ENCODE results near the gene COMMD2. TPM values are rescaled to one million over a fixed set of nuclear protein-coding genes. Genes with fewer than 3 reads are reported as not detected.

The COMMD2 gene
- polyA plus RNA-seq, 1 of the 3 experiments (the other 2 are of a cell fraction) = 20.9 TPM

- Histone ChIP-seq H3F3A (replicated peaks; ENCODE audit: insufficient read depth) (no peaks in the 10 kb centered on the region), H3K9me2 (no peaks in the 10 kb centered on the region), H3K4me2 (no peak overlapping the region), H3K36me3 (replicated peaks in 1 of 2; ENCODE audit: control insufficient read depth in 1 of 2, insufficient read depth in 2 of 2, low read length in 1 of 2) (no peaks in the 10 kb centered on the region), H3K4me1 (ENCODE audit: control insufficient read depth in 1 of 2, insufficient read depth in 2 of 2, low read depth in 1 of 2, low read length in 1 of 2) (no peaks in the 10 kb centered on the region), H2AFZ (ENCODE audit: low read depth) (no peak overlapping the region), H3K9ac (no peak overlapping the region), H4K20me1 (ENCODE audit: insufficient read depth) (no peaks in the 10 kb centered on the region), H3K9me3 (0 out of 2 replicates have a peak, but pooled peaks cover 3% of the 10 kb centered on the region), H3K27me3 (ENCODE audit: insufficient read depth) (no peaks in the 10 kb centered on the region), H3K4me3 (ENCODE audit: low read depth in 2 of 2, low read length in 1 of 2) (no peak overlapping the region), H3K79me2 (ENCODE audit: insufficient read depth) (no peaks in the 10 kb centered on the region), H3K27ac (ENCODE audit: low read depth in 2 of 2, low read length in 1 of 2) (no peak overlapping the region)
- no peak for DNase-seq
- no peak for TF ChIP-seq RCOR1 (IDR thresholded peaks at IDR 0.05; ENCODE audit: low read length)
- TF ChIP-seq SIN3A (IDR thresholded peaks at IDR 0.05; ENCODE audit: borderline replicate concordance, low read depth, low read length) = no peak
- no peak for TF ChIP-seq GATA2 (CRISPR knock-in tag; IDR thresholded peaks at IDR 0.05)
- TF ChIP-seq REST (IDR thresholded peaks at IDR 0.05; ENCODE audit: low read depth, low read length) = no peak
- ChIA-PET POLR2A (interaction anchor here (0.6 kb wide), 1 partner anchor 184 kb away, joined by 3 read pairs; no protein-coding TSS in a partner anchor), CTCF (interaction anchor here (1.1 to 1.5 kb wide), 3 partner anchors 146 to 203 kb away, joined by 3 to 7 read pairs (median 3); no protein-coding TSS in a partner anchor)
- WGBS (ENCODE audit: low lambda C conversion rate) = 88% methylated on average over 13 of the region's 13 CpGs
Observed at GRCh38 chr3:149715247-149715646, 37.0 kb downstream of the COMMD2 start.

DNA sequence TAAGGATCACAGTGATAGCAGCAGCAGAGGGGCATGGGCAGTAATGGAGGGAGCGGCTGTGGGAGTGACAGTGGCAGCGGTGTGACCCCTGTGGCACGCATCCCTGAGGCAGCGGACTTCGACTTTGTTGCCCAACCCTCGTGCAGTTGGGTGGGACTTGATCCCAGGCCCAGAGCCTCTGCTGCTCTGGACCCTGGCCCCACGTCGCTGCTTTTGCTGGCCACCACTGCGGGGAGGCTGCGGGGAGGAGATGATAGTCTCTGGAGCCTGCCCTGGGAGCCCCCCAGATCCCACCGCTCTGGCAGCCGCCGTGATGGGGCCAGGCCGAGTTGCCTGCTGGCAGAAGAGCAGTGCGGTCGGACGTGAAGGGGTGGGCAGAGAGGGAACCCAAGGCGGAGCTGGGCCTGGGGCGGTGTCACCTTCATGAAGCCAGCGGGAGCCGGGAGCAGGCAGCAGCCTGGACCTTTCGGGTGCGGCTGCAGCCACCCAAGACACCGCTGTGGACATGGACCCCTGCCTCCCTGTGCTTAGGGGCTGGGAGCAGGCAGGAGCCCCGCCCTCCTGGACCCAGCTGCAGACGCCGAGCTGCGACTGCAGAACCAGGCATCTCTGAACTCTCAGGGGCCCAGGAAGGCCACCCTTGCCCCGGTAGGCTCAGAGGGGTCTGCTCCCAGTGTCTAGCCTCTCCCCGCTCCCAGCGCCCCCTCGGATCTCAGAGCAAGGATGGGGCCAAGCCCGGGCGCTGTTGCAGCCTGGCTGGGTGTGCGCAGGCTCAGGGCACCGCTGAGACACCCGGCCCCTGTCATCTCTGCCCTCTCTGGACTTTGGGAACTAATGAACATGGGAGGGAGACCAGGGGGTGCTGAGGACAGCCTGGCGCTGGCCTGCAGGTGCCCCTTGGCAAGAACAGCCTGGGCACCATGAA is 38.3 kb downstream of the COMMD2 start:
- H3K4me1 ChIP-seq (ENCODE audit: control insufficient read depth in 1 of 2, insufficient read depth in 2 of 2, low read depth in 1 of 2, low read length in 1 of 2) = no peaks in the 10 kb centered on the region
- no peaks in the 10 kb centered on the region for H3K27me3 ChIP-seq (ENCODE audit: insufficient read depth)
- H3K36me3 ChIP-seq (replicated peaks in 1 of 2; ENCODE audit: control insufficient read depth in 1 of 2, insufficient read depth in 2 of 2, low read length in 1 of 2) = no peaks in the 10 kb centered on the region
- H3K4me2 ChIP-seq = no peak overlapping the region
- no peaks in the 10 kb centered on the region for H3K9me3 ChIP-seq
- H3K9ac ChIP-seq = no peak overlapping the region
- H4K20me1 ChIP-seq (ENCODE audit: insufficient read depth) = no peaks in the 10 kb centered on the region
- no peaks in the 10 kb centered on the region for H3K79me2 ChIP-seq (ENCODE audit: insufficient read depth)
- no peak for DNase-seq
- no peak for TF ChIP-seq RXRA (IDR thresholded peaks at IDR 0.05; ENCODE audit: borderline replicate concordance, low read depth)
- TF ChIP-seq EP300 (IDR thresholded peaks at IDR 0.05; ENCODE audit: borderline replicate concordance in 1 of 2, low read depth in 1 of 2, low read length in 1 of 2) = no peak
- no peak for TF ChIP-seq IRF3 (IDR thresholded peaks at IDR 0.05; ENCODE audit: low read depth, low read length)
- TF ChIP-seq NFIC (IDR thresholded peaks at IDR 0.05; ENCODE audit: borderline replicate concordance) = no peak
- no peak overlapping the region for H3K27ac ChIP-seq (ENCODE audit: low read depth in 2 of 2, low read length in 1 of 2)
- H2AFZ ChIP-seq (ENCODE audit: low read depth) = no peak overlapping the region
- H3F3A ChIP-seq (replicated peaks; ENCODE audit: insufficient read depth) = no peaks in the 10 kb centered on the region
- no peaks in the 10 kb centered on the region for H3K9me2 ChIP-seq
- no peak overlapping the region for H3K4me3 ChIP-seq (ENCODE audit: low read depth in 2 of 2, low read length in 1 of 2)
- ChIA-PET POLR2A (no interaction called here), CTCF (interaction anchor here (1.5 kb wide), 1 partner anchor 202 kb away, joined by 7 read pairs; no protein-coding TSS in a partner anchor)
- 80% methylated on average over 14 of the region's 38 CpGs for WGBS (ENCODE audit: low lambda C conversion rate)

All from SK-N-SH (cell line).